Neuron (in vitro differentiated cells): ENCODE measurements around the gene TM9SF4.
"Not testable (repeated sequence)": the region's sequence is repeated elsewhere in the genome, so short reads cannot be mapped to it uniquely, and the experiment has no call there.

Experiments
- H2AFZ ChIP-seq: one replicate; pipeline ENCODE4 v1.6.1; 2013; ENCODE audit warnings: low read depth, mild to moderate bottlenecking, inconsistent platforms, low read length, moderate library complexity
- H3K27me3 ChIP-seq: one replicate; pipeline ENCODE4 v1.6.1; 2013; ENCODE audit warnings: low read length; ENCODE audit not compliant: insufficient read depth
- H3K36me3 ChIP-seq: one replicate; pipeline ENCODE4 v1.6.1; 2013; ENCODE audit warnings: low read length; ENCODE audit not compliant: insufficient read depth
- H3K4me1 ChIP-seq: one replicate; pipeline ENCODE4 v1.6.1; 2013; ENCODE audit warnings: low read length; ENCODE audit not compliant: insufficient read depth
- H3K4me3 ChIP-seq: 2 replicates; pipeline ENCODE4 v1.5.1; 2013; ENCODE audit warnings: mild to moderate bottlenecking, low read length, moderate library complexity
- H3K9me3 ChIP-seq: one replicate; pipeline ENCODE4 v1.6.1; 2013; ENCODE audit warnings: low read length

The TM9SF4 gene

DNA sequence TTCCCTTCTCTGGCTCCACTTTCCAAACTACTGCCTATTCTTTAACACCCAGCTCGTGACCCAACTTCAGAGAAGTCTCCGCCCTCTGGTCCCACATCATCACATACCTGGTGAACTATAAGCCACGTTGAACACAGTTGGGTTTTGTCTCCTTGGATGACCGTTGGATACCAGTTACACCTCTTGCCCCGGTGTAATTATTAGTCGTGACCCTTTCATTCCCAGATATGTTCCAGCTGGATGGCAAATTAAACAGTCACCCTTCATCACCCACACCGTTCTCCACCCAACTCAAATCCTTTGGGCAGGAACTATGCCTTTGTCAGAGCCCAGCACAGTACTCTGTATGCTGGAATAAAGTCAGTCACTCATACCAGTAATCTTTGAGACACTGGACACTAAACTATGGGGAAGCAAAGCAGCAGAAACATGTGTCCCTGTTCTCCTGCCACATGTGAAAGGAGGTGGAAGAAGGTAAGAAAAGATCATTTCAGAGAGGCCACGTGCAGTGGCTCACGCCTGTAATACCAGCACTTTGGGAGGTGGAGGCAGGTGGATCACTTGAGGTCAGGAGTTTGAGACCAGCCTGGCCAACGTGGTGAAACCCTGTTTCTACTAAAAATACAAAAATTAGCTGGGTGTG lies 75.6 kb downstream of the TM9SF4 start:
- peaks cover 2% of the 10 kb centered on the region for H3K4me1 ChIP-seq
- H2AFZ ChIP-seq: no peak overlapping the region
- peaks cover 6% of the 10 kb centered on the region for H3K9me3 ChIP-seq
- no peaks in the 10 kb centered on the region for H3K36me3 ChIP-seq
- H3K27me3 ChIP-seq: no peaks in the 10 kb centered on the region
- H3K4me3 ChIP-seq: no peak overlapping the region

DNA sequence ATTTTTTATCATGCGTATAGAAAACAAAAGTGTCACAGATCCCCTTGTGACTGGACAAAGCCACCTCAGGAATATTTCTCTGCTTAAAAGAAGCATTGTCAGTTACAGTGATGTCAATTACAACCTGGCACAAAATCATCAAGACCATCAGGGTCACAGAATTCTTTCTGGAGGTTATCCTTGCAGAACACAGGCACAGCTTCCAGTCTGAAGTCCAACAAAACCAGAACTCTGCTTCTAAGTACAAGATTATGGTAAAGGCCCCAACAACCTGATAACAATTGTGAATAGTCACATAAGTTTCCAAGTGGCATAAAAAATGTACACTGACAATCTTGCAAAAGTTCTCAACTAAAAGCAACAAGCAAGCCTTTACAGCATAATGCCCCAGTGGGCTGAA lies 77.0 kb downstream of the TM9SF4 start:
- peaks cover 6% of the 10 kb centered on the region for H3K9me3 ChIP-seq
- no peak overlapping the region for H3K4me3 ChIP-seq
- peaks cover 2% of the 10 kb centered on the region for H3K4me1 ChIP-seq
- no peaks in the 10 kb centered on the region for H3K27me3 ChIP-seq
- H3K36me3 ChIP-seq: no peaks in the 10 kb centered on the region
- no peak overlapping the region for H2AFZ ChIP-seq

DNA sequence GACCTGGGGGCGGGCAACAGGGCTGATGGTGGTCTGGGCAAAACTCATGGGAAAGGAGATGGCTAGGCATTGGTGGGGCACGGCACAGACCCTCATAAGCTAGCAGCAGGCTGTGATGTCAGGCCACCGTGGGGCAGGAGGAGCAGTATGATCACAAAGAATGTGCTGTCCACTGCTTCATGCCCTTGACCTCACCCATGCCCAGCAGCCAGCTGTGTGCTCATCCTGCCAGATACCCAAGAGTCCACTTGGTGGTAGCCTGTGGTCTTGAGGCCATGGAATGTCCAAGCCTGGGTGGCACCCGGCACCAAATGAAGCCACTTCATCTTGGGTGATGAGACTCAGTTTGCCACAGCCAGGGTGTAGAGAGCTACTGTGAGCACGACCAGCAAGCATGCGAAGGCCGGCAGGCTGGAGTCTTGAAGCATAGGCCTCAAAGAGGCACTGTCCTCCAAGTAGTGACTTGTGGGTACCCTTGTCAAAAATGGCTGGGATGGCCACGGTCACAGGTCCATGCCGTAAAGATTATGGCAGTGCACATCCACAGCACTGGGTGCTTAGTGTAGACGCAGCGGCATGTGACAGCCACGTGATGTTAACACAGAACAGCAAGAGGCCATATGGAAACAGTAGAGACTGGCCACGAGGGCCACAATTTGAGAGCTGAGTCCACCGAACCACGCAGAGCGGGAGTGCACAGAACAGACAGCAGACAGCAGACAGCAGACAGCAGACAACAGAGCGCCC lies 79.0 kb downstream of the TM9SF4 start:
- Histone ChIP-seq H2AFZ (no peak overlapping the region), H3K27me3 (no peaks in the 10 kb centered on the region), H3K4me3 (no peak overlapping the region), H3K4me1 (peaks cover 2% of the 10 kb centered on the region), H3K9me3 (peaks cover 6% of the 10 kb centered on the region), H3K36me3 (peaks cover 9% of the 10 kb centered on the region)

DNA sequence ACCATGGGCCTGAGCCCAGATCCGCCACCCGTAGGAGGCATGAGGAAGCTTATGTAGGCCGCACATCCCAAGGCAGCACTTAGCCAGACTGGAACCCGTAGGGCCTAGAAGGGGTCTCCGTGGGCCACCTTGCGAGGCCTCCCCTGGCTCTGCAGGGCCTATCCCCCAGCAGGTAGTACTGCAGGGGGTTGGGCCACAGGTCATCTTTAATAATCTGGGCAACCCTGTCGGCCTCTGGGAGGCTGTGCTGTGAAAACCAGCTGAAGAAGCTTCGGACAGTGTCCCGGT lies 79.6 kb downstream of the TM9SF4 start:
- Histone ChIP-seq H3K27me3 (no peaks in the 10 kb centered on the region), H3K9me3 (peaks cover 6% of the 10 kb centered on the region), H2AFZ (no peak overlapping the region), H3K36me3 (peaks cover 13% of the 10 kb centered on the region), H3K4me3 (no peak overlapping the region), H3K4me1 (peaks cover 2% of the 10 kb centered on the region)

DNA sequence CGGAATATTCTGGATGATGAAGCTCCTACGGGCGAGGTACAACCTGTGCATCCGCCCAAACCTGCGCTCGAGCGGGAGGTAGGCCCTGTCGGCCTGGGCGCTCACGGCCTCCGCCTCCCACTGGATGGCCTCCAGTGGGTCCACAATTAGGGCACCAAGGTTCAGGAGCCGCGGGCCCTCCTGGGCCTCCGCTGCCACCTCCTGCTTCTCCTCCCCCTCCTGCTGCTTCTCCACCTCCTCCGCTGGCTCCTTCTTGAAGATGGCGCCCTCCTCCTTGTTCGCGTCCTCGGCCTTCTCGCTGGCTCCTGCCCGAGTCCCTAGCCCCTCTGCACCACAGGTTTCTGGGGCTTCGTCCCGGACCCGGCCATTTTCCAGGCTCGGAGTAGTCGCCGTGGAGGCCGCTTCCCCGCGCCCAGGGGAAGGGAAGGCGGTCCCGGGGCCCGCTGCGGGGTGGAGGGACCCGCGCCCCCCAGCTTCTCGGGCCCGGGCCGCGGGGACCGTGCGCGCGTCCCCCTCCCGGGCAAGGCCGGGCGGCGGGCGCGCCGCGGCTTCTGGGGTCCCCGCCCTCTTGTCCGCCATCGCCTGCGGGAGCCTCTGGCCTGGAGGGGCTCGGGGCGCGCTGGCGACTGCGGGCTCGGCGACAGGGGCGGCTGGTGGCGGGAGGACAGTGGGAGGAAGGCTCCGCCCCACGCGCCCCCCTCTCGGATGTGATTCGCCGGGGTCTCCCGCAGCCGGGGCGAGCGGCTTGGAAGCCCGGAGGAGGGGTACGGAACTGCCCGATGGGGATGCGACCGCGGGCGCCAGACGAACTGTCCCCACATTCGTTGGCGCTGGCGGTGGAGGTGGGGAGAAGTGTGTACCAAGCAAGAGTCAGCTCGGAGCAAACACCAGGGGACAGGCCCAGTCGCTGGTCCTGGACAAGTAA lies 80.4 kb downstream of the TM9SF4 start:
- H3K4me3 ChIP-seq: peak overlapping the region; percentile 41
- H3K4me1 ChIP-seq: peaks cover 2% of the 10 kb centered on the region
- no peak overlapping the region for H2AFZ ChIP-seq
- H3K36me3 ChIP-seq: peaks cover 20% of the 10 kb centered on the region
- H3K27me3 ChIP-seq: no peaks in the 10 kb centered on the region
- peaks cover 6% of the 10 kb centered on the region for H3K9me3 ChIP-seq

DNA sequence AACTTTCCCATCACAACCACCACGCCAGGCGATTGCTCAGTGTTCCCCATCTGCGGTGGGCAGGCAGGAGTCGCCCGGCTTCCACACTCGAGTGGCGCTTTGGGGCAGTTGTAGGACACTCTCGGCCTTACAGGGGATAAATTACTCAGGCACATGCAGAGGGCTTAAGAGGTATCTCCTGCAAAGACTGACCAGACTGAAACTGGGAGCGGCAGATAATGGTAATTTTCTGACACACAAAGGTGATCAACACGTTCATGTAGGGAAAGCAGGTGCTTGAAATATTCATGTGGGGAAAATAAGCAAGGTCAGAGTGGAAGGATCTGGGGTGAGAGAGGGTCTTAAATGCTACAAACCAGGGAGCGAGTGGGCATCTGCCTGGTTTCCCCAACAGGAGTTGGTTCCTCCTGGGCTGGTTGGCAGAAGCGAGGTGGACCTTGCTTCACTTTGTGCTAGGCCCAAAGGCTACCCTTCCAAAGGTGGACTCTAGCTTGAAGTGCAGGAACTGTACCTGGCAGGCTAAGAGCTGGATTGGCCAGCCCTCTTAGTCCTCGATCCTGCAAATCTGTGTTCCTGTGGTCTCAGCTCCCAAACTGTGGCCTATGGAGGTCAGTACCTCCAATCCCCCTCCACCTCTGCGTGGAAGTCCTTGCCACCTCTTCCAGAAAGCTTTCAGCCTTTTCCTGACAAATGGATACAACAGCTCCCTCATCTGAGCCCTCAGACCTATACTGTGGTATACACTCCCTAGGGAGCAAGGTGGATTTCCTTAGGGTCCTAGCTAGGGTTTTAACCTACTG lies 81.3 kb downstream of the TM9SF4 start:
- H3K4me3 ChIP-seq: peak overlapping the region; percentile 41
- H3K27me3 ChIP-seq: no peaks in the 10 kb centered on the region
- H3K36me3 ChIP-seq: peaks cover 29% of the 10 kb centered on the region
- no peak overlapping the region for H2AFZ ChIP-seq
- peaks cover 2% of the 10 kb centered on the region for H3K4me1 ChIP-seq
- peaks cover 6% of the 10 kb centered on the region for H3K9me3 ChIP-seq

DNA sequence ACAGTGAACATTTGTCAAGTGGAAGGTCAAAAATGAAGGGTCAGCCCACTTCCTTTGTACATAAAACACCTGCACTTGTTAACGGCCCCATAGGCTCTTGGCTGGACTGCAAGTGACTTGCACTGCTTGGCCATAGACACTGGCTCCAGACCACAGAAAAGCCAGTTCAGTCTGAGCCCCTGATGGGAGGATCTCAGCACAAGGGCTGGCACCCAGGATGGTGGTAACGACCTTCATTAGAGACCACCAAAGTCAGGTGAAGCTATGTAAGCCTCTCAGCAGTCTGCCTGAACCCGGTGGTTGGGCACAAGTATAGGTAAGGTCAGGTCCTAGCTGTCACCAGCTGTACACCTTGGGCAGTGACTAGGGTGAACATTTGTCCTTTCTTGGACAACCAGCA lies 81.9 kb downstream of the TM9SF4 start:
- Histone ChIP-seq H3K36me3 (peaks cover 34% of the 10 kb centered on the region), H2AFZ (no peak overlapping the region), H3K27me3 (no peaks in the 10 kb centered on the region), H3K4me1 (peaks cover 2% of the 10 kb centered on the region), H3K4me3 (no peak overlapping the region), H3K9me3 (peaks cover 6% of the 10 kb centered on the region)

DNA sequence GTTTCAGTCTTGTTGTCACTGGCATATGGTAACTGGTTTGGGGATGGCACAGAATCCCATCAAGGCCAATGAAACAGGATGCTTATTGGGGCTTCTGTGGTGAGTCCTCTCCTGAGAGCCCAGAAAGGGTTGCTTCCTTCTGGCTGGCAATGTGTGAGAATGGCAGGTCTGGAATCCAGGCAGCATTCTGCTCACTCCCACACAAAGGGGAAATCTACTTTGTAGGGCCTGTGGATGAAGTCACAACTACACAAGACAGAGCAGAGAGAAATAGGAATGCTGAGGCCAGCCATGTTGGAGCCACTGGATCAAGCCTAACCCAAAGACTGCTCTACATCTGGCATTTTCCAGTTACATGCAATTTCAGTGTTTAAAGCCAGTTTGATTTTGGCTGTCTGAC lies 82.4 kb downstream of the TM9SF4 start:
- Histone ChIP-seq H3K4me3 (no peak overlapping the region), H3K27me3 (no peaks in the 10 kb centered on the region), H2AFZ (no peak overlapping the region), H3K36me3 (peaks cover 38% of the 10 kb centered on the region), H3K4me1 (peaks cover 2% of the 10 kb centered on the region), H3K9me3 (peaks cover 6% of the 10 kb centered on the region)

DNA sequence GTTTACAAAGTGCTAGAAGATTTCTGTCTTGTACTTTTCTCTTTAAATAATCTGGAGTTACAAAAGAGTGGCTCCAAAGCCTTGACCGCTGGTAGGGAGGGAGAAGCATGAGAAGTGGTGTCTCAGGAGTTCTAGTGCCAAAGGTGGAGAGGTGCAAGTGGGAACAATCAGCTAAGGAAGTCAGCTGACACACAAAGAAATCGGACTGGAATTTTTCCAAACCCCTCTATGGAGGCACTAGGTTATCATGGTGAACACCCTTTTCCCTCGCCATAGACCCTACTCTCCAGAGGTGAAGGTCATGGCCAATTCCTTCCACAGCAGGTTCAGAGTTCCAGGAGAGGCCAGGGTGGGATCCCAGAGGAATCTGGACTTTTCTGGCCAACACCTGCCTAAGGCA lies 83.2 kb downstream of the TM9SF4 start:
- peaks cover 45% of the 10 kb centered on the region for H3K36me3 ChIP-seq
- H3K27me3 ChIP-seq: no peaks in the 10 kb centered on the region
- peaks cover 6% of the 10 kb centered on the region for H3K9me3 ChIP-seq
- no peak overlapping the region for H2AFZ ChIP-seq
- H3K4me1 ChIP-seq: peaks cover 2% of the 10 kb centered on the region
- no peak overlapping the region for H3K4me3 ChIP-seq

DNA sequence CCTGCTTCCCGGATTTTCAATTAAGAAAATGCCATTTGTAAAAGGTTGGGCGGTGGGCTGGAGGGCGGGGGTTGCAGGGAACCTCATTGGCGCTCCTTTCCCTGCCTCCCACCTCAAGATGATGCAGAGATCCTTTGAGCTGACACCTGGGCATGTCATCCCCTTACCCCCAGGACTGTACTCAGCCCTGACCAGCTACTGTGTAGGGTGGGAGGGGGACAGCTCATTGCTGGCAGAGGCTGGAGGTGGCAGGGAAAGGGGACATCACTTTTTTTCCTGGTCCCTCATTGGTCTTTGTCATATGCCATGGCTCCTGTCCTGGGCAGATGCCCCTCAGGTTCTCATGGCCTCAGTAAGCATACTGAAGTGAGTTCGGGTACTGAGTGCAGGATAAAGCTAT lies 83.8 kb downstream of the TM9SF4 start:
- not testable (repeated sequence) for H3K27me3 ChIP-seq, H2AFZ ChIP-seq, H3K4me1 ChIP-seq, H3K4me3 ChIP-seq, H3K9me3 ChIP-seq
- peaks cover 51% of the 10 kb centered on the region for H3K36me3 ChIP-seq

DNA sequence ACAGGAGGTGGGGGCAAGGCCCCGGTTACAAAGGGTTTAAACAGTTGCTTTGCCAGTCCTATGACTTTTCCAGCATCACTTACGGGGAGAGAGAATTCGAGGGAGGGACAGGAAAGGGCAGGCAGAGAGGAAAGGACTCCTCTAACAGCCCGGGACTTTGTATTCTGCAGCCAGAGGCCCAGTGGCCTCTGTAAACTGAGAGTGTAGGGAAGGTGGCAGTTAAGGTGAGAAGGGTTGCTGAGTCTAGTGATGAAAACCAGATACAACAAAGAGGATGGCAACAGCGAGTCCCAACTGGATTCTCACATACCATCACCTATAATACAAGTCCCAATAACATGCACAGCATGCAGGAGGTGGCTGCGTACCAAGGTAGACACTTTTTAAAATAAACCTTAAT lies 84.5 kb downstream of the TM9SF4 start:
- Histone ChIP-seq H3K4me3 (no peak overlapping the region), H3K36me3 (peaks cover 57% of the 10 kb centered on the region), H3K9me3 (peaks cover 4% of the 10 kb centered on the region), H3K27me3 (no peaks in the 10 kb centered on the region), H2AFZ (no peak overlapping the region), H3K4me1 (peaks cover 2% of the 10 kb centered on the region)

DNA sequence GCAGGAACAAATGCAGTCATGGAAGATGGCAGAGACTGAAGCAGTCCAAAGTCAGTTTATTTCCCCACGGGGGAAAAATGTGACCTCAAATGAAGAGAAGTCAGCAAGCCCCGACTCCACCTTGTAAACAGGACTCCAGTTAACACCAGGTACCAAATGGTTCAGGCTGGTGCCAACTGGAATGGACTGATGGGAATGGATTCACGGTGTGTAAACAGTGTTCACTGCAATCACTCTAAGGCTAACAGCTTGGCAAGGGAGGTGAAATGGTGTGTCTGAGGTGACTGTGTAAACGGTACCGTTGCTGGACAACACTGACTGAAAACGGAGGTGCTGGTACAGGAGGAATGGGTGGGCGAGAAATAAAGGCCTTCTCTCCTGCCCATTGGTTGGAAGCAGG lies 86.1 kb downstream of the TM9SF4 start:
- H3K36me3 ChIP-seq: peaks cover 69% of the 10 kb centered on the region
- H3K4me3 ChIP-seq: no peak overlapping the region
- no peak overlapping the region for H2AFZ ChIP-seq
- no peaks in the 10 kb centered on the region for H3K27me3 ChIP-seq
- H3K9me3 ChIP-seq: no peaks in the 10 kb centered on the region
- H3K4me1 ChIP-seq: no peaks in the 10 kb centered on the region

DNA sequence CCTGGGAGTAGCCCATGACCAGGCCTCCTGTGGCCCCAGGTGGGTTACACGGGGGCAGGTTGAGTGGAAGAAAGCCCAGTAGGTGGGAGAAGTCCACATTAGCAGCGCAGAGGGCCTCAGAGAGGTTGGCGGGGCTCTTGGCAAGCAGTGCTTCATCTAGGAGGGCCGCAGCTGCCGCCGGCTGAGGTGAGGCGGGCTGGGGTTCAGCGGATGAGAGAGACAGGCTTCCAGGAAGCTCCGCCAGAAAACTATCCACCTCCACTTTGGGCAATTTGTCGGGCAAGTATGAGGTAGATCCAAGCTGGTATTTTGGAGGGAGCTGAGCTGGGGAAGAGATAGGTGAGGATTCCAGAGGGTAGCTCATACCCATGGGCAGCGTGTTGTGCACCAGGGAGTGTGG lies 87.1 kb downstream of the TM9SF4 start:
- H3K9me3 ChIP-seq, H3K4me1 ChIP-seq, H2AFZ ChIP-seq, H3K27me3 ChIP-seq, H3K4me3 ChIP-seq: not testable (repeated sequence)
- peaks cover 78% of the 10 kb centered on the region for H3K36me3 ChIP-seq
